ENCODE data around the gene FCAMR.

GRCh38 chr1:206970446-206970845 lies at the start of gene FCAMR:
- TF ChIP-seq CTCF (IDR thresholded peaks at IDR 0.05) (no peak), POLR2A (IDR thresholded peaks at IDR 0.05) (no peak)
